SK-N-SH (cell line): ENCODE results near the gene ZMYM2.

ENCODE experiments used
- EZH2phosphoT487 ChIP-seq: fragments of 200-600 bp; sonication (generic); IDR thresholded peaks from 2 replicates; pipeline ENCODE4 v1.6.1; 2017; ENCODE audit warnings: low read depth, mixed run types, mild to moderate bottlenecking, antibody characterized with exemption, moderate library complexity, borderline replicate concordance
- NRF1 ChIP-seq: IDR thresholded peaks from 2 replicates; pipeline ENCODE4 v1.6.1; 2012; ENCODE audit warnings: low read depth, mild to moderate bottlenecking, low read length
- POLR2AphosphoS5 ChIP-seq: IDR thresholded peaks from 2 replicates; pipeline ENCODE4 v1.6.1; 2012; ENCODE audit warnings: low read depth, low read length
- RCOR1 ChIP-seq: fragments of 150-350 bp; IDR thresholded peaks from 2 replicates; pipeline ENCODE4 v1.6.1; 2017; ENCODE audit warnings: antibody characterized with exemption, low read length
- YY1 ChIP-seq: IDR thresholded peaks from 2 replicates; pipeline ENCODE4 v1.4.0; 2012; ENCODE audit warnings: low read depth, mild to moderate bottlenecking
- TF ChIP-seq, protein P1 (sequence below): fragments of 200-600 bp; sonication (generic); IDR thresholded peaks from 2 replicates; pipeline ENCODE4 v1.6.1; 2017; ENCODE audit warnings: antibody characterized with exemption, mild to moderate bottlenecking, moderate library complexity
- TF ChIP-seq, protein P2 (sequence below): fragments of 150-350 bp; IDR thresholded peaks from 2 replicates; pipeline ENCODE4 v1.6.1; 2017; ENCODE audit warnings: antibody characterized with exemption, low read length, low read depth, borderline replicate concordance
- TF ChIP-seq, protein P3 (sequence below): IDR thresholded peaks from 2 replicates; pipeline ENCODE4 v1.4.0; 2012; ENCODE audit warnings: low read depth, borderline replicate concordance
- TF ChIP-seq, protein P4 (sequence below): IDR thresholded peaks from 2 replicates; pipeline ENCODE4 v1.6.1; 2012; ENCODE audit warnings: mild to moderate bottlenecking, low read depth, low read length, moderate library complexity

DNA sequence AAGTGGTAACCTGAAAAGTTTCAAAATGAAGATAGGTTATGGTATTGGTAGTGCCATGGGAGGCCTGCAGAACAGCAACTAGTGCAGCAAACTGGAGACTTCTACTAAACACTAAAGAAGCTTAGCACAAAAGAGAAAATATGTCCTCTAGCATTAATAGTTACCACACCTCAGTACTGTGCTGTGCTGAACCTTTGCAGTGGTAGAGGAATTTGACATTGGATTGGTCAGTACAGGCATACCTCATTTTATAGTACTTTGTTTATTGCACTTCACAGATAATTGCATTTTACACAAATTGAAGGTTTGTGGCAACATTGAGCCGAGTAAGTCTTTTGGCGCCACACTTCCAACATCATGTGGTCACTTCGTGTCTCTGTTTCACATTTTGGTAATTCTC, 40.4 kb downstream of the ZMYM2 start:
- TF ChIP-seq, protein P1, sequence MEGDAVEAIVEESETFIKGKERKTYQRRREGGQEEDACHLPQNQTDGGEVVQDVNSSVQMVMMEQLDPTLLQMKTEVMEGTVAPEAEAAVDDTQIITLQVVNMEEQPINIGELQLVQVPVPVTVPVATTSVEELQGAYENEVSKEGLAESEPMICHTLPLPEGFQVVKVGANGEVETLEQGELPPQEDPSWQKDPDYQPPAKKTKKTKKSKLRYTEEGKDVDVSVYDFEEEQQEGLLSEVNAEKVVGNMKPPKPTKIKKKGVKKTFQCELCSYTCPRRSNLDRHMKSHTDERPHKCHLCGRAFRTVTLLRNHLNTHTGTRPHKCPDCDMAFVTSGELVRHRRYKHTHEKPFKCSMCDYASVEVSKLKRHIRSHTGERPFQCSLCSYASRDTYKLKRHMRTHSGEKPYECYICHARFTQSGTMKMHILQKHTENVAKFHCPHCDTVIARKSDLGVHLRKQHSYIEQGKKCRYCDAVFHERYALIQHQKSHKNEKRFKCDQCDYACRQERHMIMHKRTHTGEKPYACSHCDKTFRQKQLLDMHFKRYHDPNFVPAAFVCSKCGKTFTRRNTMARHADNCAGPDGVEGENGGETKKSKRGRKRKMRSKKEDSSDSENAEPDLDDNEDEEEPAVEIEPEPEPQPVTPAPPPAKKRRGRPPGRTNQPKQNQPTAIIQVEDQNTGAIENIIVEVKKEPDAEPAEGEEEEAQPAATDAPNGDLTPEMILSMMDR = no peak
- TF ChIP-seq EZH2phosphoT487 = no peak
- TF ChIP-seq, protein P2, sequence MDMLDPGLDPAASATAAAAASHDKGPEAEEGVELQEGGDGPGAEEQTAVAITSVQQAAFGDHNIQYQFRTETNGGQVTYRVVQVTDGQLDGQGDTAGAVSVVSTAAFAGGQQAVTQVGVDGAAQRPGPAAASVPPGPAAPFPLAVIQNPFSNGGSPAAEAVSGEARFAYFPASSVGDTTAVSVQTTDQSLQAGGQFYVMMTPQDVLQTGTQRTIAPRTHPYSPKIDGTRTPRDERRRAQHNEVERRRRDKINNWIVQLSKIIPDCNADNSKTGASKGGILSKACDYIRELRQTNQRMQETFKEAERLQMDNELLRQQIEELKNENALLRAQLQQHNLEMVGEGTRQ = no peak
- TF ChIP-seq NRF1 = no peak
- TF ChIP-seq POLR2AphosphoS5 = no peak
- TF ChIP-seq, protein P3, sequence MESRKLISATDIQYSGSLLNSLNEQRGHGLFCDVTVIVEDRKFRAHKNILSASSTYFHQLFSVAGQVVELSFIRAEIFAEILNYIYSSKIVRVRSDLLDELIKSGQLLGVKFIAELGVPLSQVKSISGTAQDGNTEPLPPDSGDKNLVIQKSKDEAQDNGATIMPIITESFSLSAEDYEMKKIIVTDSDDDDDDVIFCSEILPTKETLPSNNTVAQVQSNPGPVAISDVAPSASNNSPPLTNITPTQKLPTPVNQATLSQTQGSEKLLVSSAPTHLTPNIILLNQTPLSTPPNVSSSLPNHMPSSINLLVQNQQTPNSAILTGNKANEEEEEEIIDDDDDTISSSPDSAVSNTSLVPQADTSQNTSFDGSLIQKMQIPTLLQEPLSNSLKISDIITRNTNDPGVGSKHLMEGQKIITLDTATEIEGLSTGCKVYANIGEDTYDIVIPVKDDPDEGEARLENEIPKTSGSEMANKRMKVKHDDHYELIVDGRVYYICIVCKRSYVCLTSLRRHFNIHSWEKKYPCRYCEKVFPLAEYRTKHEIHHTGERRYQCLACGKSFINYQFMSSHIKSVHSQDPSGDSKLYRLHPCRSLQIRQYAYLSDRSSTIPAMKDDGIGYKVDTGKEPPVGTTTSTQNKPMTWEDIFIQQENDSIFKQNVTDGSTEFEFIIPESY = no peak
- TF ChIP-seq, protein P4, sequence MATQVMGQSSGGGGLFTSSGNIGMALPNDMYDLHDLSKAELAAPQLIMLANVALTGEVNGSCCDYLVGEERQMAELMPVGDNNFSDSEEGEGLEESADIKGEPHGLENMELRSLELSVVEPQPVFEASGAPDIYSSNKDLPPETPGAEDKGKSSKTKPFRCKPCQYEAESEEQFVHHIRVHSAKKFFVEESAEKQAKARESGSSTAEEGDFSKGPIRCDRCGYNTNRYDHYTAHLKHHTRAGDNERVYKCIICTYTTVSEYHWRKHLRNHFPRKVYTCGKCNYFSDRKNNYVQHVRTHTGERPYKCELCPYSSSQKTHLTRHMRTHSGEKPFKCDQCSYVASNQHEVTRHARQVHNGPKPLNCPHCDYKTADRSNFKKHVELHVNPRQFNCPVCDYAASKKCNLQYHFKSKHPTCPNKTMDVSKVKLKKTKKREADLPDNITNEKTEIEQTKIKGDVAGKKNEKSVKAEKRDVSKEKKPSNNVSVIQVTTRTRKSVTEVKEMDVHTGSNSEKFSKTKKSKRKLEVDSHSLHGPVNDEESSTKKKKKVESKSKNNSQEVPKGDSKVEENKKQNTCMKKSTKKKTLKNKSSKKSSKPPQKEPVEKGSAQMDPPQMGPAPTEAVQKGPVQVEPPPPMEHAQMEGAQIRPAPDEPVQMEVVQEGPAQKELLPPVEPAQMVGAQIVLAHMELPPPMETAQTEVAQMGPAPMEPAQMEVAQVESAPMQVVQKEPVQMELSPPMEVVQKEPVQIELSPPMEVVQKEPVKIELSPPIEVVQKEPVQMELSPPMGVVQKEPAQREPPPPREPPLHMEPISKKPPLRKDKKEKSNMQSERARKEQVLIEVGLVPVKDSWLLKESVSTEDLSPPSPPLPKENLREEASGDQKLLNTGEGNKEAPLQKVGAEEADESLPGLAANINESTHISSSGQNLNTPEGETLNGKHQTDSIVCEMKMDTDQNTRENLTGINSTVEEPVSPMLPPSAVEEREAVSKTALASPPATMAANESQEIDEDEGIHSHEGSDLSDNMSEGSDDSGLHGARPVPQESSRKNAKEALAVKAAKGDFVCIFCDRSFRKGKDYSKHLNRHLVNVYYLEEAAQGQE = no peak
- no peak for TF ChIP-seq RCOR1
- TF ChIP-seq YY1 = no peak
